Panc1 (cell line): ENCODE measurements around the gene METTL25B.

ENCODE experiments used
- CTCF ChIP-seq: fragments of 450-650 bp; IDR thresholded peaks from 2 replicates; pipeline ENCODE4 v1.5.1; 2017; ENCODE audit warnings: mild to moderate bottlenecking
- POLR2AphosphoS5 ChIP-seq: IDR thresholded peaks from 2 replicates; pipeline ENCODE4 v1.6.1; 2012; ENCODE audit warnings: mild to moderate bottlenecking, low read depth, low read length, moderate library complexity
- REST ChIP-seq, 2 experiments: IDR thresholded peaks; 2 replicates each; pipeline ENCODE4 v1.6.1; 2011 to 2012; ENCODE audit warnings: low read depth in 2 of 2, control low read depth in 1 of 2, low read length in 1 of 2, mild to moderate bottlenecking in 1 of 2, moderate library complexity in 1 of 2; ENCODE audit not compliant: insufficient read depth in 1 of 2

GRCh38 chr1:156738916-156739315 lies 10.6 kb downstream of the METTL25B start:
- TF ChIP-seq POLR2AphosphoS5 (no peak), CTCF (no peak), REST (IDR thresholded peaks at IDR 0.05; ENCODE audit: insufficient read depth in 1 of 2, low read depth in 2 of 2, low read length in 1 of 2) (no peak)
